GM19023 (cell line): ENCODE measurements around the gene MCOLN1.

Source experiments
- ATAC-seq: cut with Tn5 transposase; IDR thresholded peaks from one replicate; pipeline ENCODE4 v1.9.1; 2021; ENCODE audit warnings: mild to moderate bottlenecking, moderate library complexity; ENCODE audit not compliant: unreplicated experiment

MCOLN1 gene

GRCh38 chr19:7500811-7501450 is 21.5 kb upstream of the MCOLN1 start:
- ATAC-seq = no peak

GRCh38 chr19:7502552-7502951 is 19.9 kb upstream of the MCOLN1 start:
- no peak for ATAC-seq

DNA sequence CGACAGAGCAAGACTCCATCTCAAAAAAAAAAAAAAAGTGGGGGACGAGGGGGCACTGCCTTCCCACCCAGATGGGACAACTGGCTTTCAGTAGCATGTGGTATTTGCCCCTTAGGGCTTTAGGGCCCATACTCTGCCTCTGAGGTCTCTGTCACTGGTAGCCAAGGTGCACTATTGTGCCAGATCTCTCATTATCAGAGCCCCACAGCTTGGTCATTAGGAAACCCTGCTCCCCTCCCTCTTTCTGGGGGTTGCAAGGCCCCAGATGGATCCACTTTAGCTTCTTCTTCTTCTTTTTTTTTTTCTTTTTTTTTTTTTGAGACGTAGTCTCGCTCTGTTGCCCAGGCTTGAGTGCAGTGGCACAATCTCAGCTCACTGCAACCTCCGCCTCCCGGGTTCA is 17.7 kb upstream of the MCOLN1 start:
- no peak for ATAC-seq

DNA sequence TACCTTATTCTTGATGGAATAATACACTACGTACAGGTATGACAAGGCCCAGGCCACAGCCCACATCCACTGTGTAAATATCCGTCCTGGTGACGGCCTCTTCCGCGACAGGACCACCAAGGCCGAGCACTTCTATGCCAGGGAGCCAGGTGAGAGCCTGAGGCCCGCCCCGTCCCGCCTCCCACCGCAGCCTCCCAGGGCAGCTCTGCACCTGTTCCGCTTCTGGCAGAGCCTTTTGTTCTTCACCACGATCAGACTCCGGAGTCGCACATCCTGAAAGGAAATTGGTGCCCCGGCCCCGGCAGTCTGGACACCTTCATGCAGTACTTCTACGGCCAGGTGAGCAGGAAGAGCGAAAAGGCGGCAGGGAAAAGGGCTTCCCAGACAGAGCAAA is 17.1 kb upstream of the MCOLN1 start:
- no peak for ATAC-seq

DNA sequence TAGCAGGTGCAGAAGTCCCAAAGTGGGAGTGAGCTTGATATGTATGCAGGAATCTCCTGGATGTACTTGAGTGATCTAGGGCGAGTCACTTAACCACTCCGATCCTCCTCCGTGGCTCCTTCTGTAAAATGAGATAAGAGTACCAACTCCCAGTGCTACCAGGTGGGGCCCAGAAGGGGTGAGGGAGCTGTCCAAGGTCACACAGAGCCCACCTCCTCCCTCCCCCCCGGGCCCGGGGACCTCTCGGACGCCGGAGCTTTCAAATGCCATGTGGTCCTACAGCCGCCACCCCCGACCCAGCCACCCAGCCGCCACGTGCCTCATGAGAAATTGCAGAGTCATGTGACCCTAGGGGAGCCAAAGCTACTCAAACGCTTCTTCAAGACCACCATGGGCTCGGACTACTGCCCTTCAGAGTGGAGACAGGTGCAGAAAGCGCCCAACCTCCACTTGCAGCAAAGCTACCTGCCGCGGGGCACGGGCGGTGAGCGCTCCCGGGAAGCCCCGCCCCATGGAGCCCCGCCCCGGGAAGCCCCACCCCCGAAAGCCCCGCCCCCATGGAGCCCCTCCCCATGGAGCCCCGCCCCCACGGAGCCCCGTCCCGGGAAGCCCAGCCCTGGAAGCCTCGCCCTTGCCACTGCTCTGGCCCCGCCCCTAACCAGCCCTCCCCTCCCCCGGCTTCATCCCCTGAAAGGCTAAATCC is 16.6 kb upstream of the MCOLN1 start:
- ATAC-seq = no peak

- no peak for ATAC-seq
These were observed 15.8 kb upstream of the MCOLN1 start for GRCh38 chr19:7506385-7507328.

- no peak for ATAC-seq
These were observed 14.5 kb upstream of the MCOLN1 start for GRCh38 chr19:7507884-7508283.

DNA sequence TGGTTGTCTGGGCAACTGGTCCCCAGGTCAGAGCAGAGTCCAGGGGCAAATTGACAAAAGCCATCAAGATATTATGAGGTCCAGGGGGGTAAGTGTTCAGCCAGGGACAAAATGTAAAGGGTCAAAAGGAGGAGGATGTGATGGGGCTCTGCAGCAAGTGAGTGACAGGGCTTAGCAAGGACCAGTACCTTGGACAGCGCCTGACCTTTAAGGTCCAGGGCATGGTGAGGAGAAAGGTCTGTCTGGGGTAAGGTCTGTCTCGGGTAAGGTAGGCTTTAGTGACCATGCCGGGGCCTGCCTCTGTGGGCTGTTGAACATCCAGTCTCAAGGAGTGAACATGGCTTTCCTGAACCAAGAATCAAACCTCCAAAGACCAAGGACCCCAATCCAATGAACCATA is 12.8 kb upstream of the MCOLN1 start:
- ATAC-seq = no peak

DNA sequence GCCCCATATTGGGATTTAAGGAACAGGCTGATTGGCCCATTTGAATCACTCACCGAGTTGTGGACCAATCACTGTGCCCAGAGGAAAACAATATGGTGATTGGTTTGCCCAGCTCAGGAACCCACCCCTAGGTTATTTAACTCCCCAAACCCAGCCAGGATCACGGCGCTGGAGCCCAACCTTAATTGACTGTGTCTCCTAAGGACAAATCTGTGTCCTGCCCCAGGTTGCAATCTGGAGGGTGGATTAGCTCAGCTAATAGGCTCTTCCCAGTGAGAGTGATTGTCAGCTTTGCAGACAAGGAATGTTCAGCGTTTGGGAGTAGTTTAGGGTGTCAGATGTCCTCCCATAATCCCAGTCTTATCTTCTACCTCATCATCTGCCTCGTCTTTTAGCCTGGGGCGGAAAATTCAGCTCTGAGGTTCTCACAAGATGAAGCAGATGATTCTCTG is 10.0 kb upstream of the MCOLN1 start:
- no peak for ATAC-seq

DNA sequence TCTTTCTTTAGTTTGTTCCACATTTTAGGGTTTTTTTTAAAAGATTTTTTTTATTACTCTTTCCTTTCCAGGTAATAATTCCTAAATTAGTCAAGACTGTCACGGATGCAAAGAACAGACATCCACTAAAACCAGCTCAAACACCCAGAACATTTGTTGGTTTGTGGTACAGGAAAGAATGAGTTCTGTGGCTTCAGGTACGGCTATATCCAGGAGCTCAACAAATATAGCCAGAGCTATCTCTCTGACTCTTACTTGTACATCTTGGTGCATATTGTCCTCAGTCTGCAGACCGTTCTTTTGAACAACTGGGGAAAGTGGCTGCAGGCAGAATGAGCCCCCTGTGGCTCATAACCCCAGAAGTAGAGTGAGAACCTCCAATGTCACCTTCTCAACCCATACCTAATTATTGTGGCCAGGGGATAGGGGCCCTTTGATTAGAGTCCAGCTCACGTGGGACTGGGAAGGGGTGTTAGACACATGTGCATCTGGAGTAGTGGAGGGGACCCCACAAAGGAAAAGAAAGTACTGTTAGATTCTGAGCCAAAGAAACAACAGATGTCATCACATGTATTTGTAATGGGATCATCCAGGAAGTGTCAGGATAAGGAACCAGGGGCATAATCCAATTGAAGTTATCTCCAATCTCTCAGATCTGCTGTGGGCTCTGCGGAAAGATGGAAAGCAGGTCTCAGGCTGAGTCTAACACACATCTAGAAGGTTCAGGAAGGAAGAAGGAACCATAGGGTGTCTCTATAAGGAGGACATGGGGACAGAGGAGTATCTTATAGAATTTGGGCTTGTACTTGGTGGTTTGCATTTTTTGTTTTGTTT is 8.4 kb upstream of the MCOLN1 start:
- ATAC-seq = no peak

DNA sequence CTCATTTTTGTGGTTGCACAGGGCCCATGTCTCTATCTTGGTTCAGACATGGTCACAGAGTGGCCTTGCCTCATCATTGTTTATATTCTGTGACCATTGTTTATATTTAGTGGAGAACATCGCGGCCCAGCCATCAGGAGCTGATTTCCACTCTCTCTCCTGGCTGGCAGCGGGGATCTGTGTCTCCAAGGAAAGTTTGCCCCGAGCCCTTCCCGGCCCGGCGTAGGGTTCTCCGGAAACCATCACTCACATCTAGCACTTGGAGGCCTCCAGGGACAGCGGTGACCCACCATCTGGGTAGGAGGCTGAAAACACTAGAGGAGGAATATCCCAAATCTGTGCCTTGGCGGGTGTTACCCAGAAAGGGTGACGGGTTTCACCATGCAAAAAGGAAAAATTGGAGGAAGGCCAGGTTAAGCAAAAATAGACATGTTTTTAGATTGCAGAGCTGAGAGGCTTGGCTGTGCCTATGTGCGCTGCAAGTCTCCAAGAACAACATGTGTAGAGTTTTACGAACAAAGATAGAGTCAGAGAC is 7.2 kb upstream of the MCOLN1 start:
- ATAC-seq = no peak

DNA sequence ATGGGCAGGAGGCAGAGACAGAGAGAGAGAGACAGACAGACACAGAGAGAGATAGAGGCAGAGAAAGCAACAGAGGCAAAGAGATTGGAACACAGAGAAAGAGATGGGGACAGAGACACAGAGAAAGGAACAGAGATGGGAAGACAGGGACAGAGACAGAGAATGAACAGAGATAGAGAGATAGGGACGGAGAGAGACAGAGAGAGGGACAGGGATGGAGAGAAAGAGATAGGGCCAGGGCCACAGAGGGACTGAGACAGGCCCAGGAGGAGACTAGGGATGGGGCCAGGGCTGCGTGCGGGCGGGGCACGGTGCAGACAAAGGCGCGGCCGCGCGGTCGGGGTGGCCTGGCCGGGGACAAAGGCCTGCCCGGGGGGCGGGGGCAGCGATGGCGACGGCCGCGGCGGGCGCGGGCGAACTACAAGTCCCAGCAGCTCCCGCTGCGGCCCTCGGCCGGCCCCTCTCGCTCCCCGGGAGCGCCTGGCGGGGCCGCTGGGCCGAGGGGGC is 6.7 kb upstream of the MCOLN1 start, which contains the start of gene ZNF358:
TSS of gene ZNF358 (plus strand) at position 459 of the 507 bp plus-strand sequence. CDS start 3,140 bp downstream, outside the sequence.
- ATAC-seq = no peak

- ATAC-seq = no peak
These were observed 6.1 kb upstream of the MCOLN1 start for GRCh38 chr19:7516333-7516732.

DNA sequence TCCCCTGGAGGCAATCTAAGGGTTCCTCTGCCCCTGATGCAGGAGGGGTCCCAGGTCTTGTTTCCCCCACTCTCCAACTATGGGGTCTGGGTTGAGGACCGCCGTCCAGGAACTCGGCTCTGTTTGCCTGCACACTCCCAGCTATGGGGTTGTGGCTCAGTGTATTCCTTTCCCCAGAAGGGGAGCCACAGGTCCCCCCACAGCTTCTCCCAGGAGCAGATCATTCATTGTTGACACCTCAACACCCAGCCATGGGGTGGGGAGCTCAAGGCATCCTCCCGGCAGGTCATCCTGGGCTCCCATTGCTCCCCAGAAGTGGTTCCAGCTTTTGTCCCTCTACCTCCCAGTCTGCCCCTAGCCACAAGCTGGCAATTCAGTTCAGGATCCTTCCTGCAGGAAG is 5.5 kb upstream of the MCOLN1 start:
- ATAC-seq = no peak

GRCh38 chr19:7519361-7520130 is 2.9 kb upstream of the MCOLN1 start:
- ATAC-seq = no peak

DNA sequence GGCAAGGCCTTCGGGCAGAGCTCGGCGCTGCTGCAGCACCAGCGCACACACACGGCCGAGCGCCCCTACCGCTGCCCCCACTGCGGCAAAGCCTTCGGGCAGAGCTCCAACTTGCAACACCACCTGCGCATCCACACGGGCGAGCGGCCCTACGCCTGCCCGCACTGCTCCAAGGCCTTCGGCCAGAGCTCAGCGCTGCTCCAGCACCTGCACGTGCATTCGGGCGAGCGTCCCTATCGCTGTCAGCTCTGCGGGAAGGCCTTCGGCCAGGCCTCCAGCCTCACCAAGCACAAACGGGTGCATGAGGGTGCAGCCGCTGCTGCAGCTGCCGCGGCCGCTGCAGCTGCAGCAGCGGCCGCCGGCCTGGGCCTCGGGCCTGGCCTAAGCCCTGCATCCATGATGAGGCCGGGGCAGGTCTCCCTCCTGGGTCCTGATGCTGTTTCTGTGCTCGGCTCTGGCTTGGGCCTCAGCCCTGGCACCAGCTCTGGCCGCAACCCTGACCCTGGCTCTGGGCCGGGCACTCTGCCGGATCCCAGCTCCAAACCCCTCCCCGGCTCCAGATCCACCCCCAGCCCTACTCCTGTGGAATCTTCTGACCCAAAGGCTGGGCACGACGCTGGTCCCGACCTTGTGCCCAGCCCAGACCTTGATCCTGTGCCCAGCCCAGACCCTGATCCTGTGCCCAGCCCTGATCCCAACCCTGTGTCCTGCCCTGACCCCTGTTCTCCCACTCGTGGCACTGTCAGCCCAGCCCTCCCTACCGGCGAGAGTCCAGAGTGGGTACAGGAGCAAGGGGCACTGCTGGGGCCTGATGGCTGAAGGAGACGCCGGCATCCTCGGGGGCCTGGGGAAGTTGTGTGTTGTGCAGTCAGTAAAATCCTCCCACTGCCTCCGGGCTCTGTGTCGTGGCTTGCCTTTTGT is 2.0 kb upstream of the MCOLN1 start:
- ATAC-seq = no peak

DNA sequence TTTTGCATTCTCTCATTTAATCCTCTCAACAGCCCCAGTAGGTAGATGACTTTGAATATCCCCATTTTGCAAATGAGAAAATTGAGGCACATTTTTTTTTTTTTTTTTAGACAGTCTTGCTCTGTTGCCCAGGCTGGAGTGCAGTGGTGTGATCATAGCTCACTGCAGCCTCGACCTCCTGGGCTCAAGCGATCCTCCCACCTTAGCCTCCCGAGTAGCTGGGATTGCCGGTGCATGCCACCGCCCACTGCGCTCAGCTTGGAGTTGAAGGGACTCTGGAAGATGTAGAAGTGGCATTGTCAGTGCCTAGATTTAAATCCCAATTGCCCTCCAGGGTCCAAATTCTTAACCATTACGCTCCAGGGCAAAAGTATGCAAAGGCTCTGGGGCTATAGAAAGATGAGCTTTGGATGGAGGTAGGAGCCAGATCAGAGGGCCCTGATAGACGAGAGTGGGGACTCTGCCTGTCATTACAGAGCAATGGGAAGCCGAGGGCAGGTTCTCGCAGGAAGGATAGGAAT is 813 bp upstream of the MCOLN1 start:
- no peak for ATAC-seq
